GM23338 (cell line): ENCODE measurements around the gene PVALB. TPM values are rescaled to one million over a fixed set of nuclear protein-coding genes. Genes with fewer than 3 reads are reported as not detected.

ENCODE experiments used
- ATAC-seq: fragments of 200-7000 bp; cut with Tn5 transposase; 3 replicates; pipeline ENCODE4 v1.9.1; 2020
- DNase-seq: peaks from one replicate; pipeline ENCODE4 v3.0.0-alpha.2; 2015; ENCODE audit warnings: low spot score
- H2AFZ ChIP-seq: fragments of 200-600 bp; sonication (generic); 2 replicates; pipeline ENCODE4 v1.8.0; 2016; ENCODE audit warnings: antibody characterized with exemption, mild to moderate bottlenecking, moderate library complexity
- H3F3A ChIP-seq: fragments of 200-600 bp; sonication (generic); replicated peaks from 2 replicates; pipeline ENCODE4 v1.8.0; 2017; ENCODE audit warnings: antibody characterized with exemption, mixed run types, low read depth
- H3K27ac ChIP-seq: fragments of 200-600 bp; sonication (generic); 2 replicates; pipeline ENCODE4 v1.6.1; 2016; ENCODE audit warnings: low read depth
- H3K27me3 ChIP-seq: fragments of 200-600 bp; sonication (generic); 2 replicates; pipeline ENCODE4 v1.8.0; 2016; ENCODE audit warnings: mild to moderate bottlenecking, mixed run types, moderate library complexity; ENCODE audit not compliant: insufficient read depth
- H3K36me3 ChIP-seq: fragments of 200-600 bp; sonication (generic); 2 replicates; pipeline ENCODE4 v1.8.0; 2016; ENCODE audit warnings: mild to moderate bottlenecking; ENCODE audit not compliant: insufficient read depth
- H3K4me1 ChIP-seq: fragments of 200-600 bp; sonication (generic); 2 replicates; pipeline ENCODE4 v1.8.0; 2016; ENCODE audit warnings: mild to moderate bottlenecking, moderate library complexity; ENCODE audit not compliant: insufficient read depth
- H3K4me2 ChIP-seq: fragments of 200-600 bp; sonication (generic); 2 replicates; pipeline ENCODE4 v1.7.1; 2017; ENCODE audit warnings: mixed run types
- H3K4me3 ChIP-seq: fragments of 200-600 bp; sonication (generic); 2 replicates; pipeline ENCODE4 v1.6.1; 2016; ENCODE audit warnings: mixed run types
- H3K79me2 ChIP-seq: fragments of 200-600 bp; sonication (generic); replicated peaks from 2 replicates; pipeline ENCODE4 v1.8.0; 2017; ENCODE audit warnings: mild to moderate bottlenecking; ENCODE audit not compliant: insufficient read depth
- H3K9me2 ChIP-seq: fragments of 200-600 bp; sonication (generic); 2 replicates; pipeline ENCODE4 v1.8.0; 2017; ENCODE audit not compliant: insufficient read depth
- H4K20me1 ChIP-seq: fragments of 200-600 bp; sonication (generic); replicated peaks from 2 replicates; pipeline ENCODE4 v1.8.0; 2017; ENCODE audit warnings: mild to moderate bottlenecking; ENCODE audit not compliant: insufficient read depth
- H3K27ac Mint-ChIP-seq: 2 replicates; pipeline ENCODE4 v1.8.0; 2020; ENCODE audit warnings: inconsistent platforms, mild to moderate bottlenecking, moderate library complexity, mixed read lengths
- H3K27me3 Mint-ChIP-seq: 3 replicates; pipeline ENCODE4 v1.8.0; 2022; ENCODE audit warnings: low read depth, mild to moderate bottlenecking, moderate library complexity, mixed read lengths, inconsistent platforms; ENCODE audit not compliant: insufficient read depth, poor library complexity
- H3K36me3 Mint-ChIP-seq: 3 replicates; pipeline ENCODE4 v1.8.0; 2021; ENCODE audit warnings: low read depth, mild to moderate bottlenecking, inconsistent platforms, moderate library complexity, mixed read lengths
- H3K4me1 Mint-ChIP-seq: 3 replicates; pipeline ENCODE4 v1.8.0; 2020; ENCODE audit warnings: mild to moderate bottlenecking, inconsistent platforms, mixed read lengths
- H3K4me3 Mint-ChIP-seq: 3 replicates; pipeline ENCODE4 v1.8.0; 2021; ENCODE audit warnings: moderate library complexity, mild to moderate bottlenecking, inconsistent platforms, mixed read lengths
- H3K9me3 Mint-ChIP-seq: 3 replicates; pipeline ENCODE4 v1.8.0; 2020; ENCODE audit warnings: moderate library complexity, mild to moderate bottlenecking, inconsistent platforms, mixed read lengths
- CTCF ChIP-seq, 2 experiments: fragments of 200-600 bp in 1 of 2; sonication (generic) in 1 of 2; conservative IDR thresholded peaks; 2 replicates each; pipeline versions ENCODE4 v1.5.1 to v1.6.1; 2016 to 2017; ENCODE audit warnings: antibody characterized with exemption in 2 of 2, low read depth in 2 of 2, mild to moderate bottlenecking in 2 of 2, moderate library complexity in 1 of 2
- EZH2 ChIP-seq: fragments of 200-600 bp; sonication (generic); IDR thresholded peaks from one replicate; pipeline ENCODE4 v1.8.0; 2017; ENCODE audit warnings: antibody characterized with exemption, mild to moderate bottlenecking, low read depth; ENCODE audit not compliant: unreplicated experiment
- NANOG ChIP-seq: IDR thresholded peaks from 2 replicates; pipeline ENCODE4 v1.6.1; 2016; ENCODE audit warnings: antibody characterized with exemption, borderline replicate concordance
- STAT1 ChIP-seq: IDR thresholded peaks from one replicate; pipeline ENCODE4 v1.6.1; 2016; ENCODE audit warnings: antibody characterized with exemption; ENCODE audit not compliant: unreplicated experiment
- polyA plus RNA-seq: library from polyadenylated mRNA; unstranded; fragments of >200 nt; fragmentation: Nextera tagmentation; extraction: Ambion mirVana; gene quantifications from 2 replicates; pipeline ENCODE4 v1.2.1, GENCODE V29; 2016
- total RNA-seq: library from RNA; depleted of rRNA; stranded (reverse); fragments of >200 nt; shearing (Covaris generic); gene quantifications from 2 replicates; pipeline ENCODE4 v1.2.3, GENCODE V29; 2014
- TF ChIP-seq, protein P1 (sequence below): fragments of 250-450 bp; sonication (Bioruptor Pico); IDR thresholded peaks from 2 replicates; pipeline ENCODE4 v1.5.0; 2020; ENCODE audit warnings: mild to moderate bottlenecking, moderate library complexity
- TF ChIP-seq, protein P2 (sequence below): IDR thresholded peaks from one replicate; pipeline ENCODE4 v1.6.1; 2018; ENCODE audit warnings: antibody characterized with exemption; ENCODE audit not compliant: unreplicated experiment
- TF ChIP-seq, protein P3 (sequence below): IDR thresholded peaks from 2 replicates; pipeline ENCODE4 v1.6.1; 2016; ENCODE audit warnings: antibody characterized with exemption

The PVALB gene
- total and polyA plus RNA-seq, 2 experiments from 2014 or later, result 7.9 TPM; not detected in 1

DNA sequence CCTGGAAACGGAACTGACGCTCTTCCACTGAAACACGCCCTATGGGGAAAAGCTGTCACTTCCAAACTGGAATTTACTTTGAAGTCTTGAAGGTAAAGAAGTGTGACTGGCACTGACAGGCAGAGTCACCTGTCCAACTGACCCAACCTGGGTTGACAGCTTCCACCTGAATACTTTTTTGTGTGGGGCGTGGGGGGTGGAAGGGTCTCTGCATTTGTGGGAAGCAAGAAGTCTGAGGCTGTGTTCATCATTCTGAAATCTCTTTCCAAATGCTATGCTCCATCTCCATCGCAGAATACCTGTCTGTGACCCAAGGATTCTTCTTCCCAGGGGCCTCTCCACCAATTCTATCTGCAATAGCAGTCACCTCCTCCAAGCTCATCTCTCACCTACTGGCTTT lies 48.7 kb downstream of the PVALB start:
- no peak for ATAC-seq
- H3K4me1 Mint-ChIP-seq, result peaks cover 25% of the 10 kb centered on the region
- Histone ChIP-seq H3K27ac (no peak overlapping the region), H3K79me2 (no peaks in the 10 kb centered on the region), H2AFZ (no peak overlapping the region), H3K4me3 (no peak overlapping the region), H4K20me1 (no peaks in the 10 kb centered on the region; the same call in 1 of the 2 replicates), H3K9me2 (no peaks in the 10 kb centered on the region), H3K27me3 (no peaks in the 10 kb centered on the region), H3K4me1 (no peaks in the 10 kb centered on the region), H3K4me2 (no peak overlapping the region), H3F3A (no peaks in the 10 kb centered on the region), H3K36me3 (no peaks in the 10 kb centered on the region)
- no peak overlapping the region for H3K4me3 Mint-ChIP-seq
- no peak overlapping the region for H3K27ac Mint-ChIP-seq
- no peak for DNase-seq
- peaks cover 11% of the 10 kb centered on the region for H3K27me3 Mint-ChIP-seq
- no peak for TF ChIP-seq EZH2
- no peak for TF ChIP-seq STAT1
- H3K9me3 Mint-ChIP-seq, result no peaks in the 10 kb centered on the region
- peaks cover 18% of the 10 kb centered on the region; the same call in 2 of the 3 replicates for H3K36me3 Mint-ChIP-seq

DNA sequence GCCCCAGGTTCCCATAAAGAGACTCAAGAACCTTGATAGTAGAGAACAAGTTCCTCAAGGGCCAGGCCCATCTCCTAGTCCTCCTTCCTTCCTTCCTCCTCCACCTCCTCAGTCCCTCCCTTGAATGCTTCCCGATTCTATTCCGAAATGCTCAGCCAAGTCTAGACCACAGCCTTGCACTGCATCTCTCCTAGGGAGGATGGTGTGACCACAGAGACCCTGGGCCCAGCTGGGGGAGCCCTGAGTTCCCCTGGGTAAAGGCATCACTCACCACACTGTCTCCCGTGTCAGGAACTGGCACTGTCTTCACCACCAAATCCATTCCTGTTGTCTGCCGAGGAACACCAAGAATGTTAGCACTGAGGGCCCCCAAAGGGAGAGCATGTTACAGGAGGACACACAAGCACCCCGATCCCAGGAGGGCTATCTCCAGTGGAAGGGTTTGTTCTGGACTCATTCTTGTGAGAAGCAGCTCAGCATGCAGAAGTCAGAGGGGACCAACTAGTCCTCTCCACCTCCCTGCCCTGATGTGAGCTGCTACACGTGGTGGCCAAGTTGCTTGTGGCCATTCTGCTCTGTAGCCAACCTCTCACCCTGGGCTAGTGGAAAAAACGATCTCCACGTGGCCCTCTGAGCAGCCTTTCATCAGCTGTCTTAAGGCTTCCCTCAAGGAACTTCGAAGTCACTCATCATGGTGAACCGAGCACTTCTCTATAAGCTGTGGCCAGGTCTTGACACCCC lies 49.6 kb downstream of the PVALB start:
- Histone ChIP-seq H3K79me2 (no peaks in the 10 kb centered on the region), H3F3A (no peaks in the 10 kb centered on the region), H3K27me3 (no peaks in the 10 kb centered on the region), H4K20me1 (no peaks in the 10 kb centered on the region; the same call in 1 of the 2 replicates), H3K4me3 (no peak overlapping the region), H3K4me1 (no peaks in the 10 kb centered on the region), H3K27ac (no peak overlapping the region), H3K9me2 (no peaks in the 10 kb centered on the region), H3K36me3 (no peaks in the 10 kb centered on the region), H3K4me2 (no peak overlapping the region), H2AFZ (no peak overlapping the region)
- Mint-ChIP-seq H3K4me1 (peaks cover 25% of the 10 kb centered on the region), H3K27me3 (peaks cover 12% of the 10 kb centered on the region), H3K27ac (no peak overlapping the region), H3K9me3 (no peaks in the 10 kb centered on the region), H3K36me3 (peaks cover 27% of the 10 kb centered on the region), H3K4me3 (no peak overlapping the region)
- DNase-seq (no peak), ATAC-seq (no peak)
- TF ChIP-seq NANOG (no peak), STAT1 (no peak), CTCF (conservative IDR thresholded peaks at IDR 0.05; ENCODE audit: low read depth in 2 of 2) (no peak)
- TF ChIP-seq, protein P1, sequence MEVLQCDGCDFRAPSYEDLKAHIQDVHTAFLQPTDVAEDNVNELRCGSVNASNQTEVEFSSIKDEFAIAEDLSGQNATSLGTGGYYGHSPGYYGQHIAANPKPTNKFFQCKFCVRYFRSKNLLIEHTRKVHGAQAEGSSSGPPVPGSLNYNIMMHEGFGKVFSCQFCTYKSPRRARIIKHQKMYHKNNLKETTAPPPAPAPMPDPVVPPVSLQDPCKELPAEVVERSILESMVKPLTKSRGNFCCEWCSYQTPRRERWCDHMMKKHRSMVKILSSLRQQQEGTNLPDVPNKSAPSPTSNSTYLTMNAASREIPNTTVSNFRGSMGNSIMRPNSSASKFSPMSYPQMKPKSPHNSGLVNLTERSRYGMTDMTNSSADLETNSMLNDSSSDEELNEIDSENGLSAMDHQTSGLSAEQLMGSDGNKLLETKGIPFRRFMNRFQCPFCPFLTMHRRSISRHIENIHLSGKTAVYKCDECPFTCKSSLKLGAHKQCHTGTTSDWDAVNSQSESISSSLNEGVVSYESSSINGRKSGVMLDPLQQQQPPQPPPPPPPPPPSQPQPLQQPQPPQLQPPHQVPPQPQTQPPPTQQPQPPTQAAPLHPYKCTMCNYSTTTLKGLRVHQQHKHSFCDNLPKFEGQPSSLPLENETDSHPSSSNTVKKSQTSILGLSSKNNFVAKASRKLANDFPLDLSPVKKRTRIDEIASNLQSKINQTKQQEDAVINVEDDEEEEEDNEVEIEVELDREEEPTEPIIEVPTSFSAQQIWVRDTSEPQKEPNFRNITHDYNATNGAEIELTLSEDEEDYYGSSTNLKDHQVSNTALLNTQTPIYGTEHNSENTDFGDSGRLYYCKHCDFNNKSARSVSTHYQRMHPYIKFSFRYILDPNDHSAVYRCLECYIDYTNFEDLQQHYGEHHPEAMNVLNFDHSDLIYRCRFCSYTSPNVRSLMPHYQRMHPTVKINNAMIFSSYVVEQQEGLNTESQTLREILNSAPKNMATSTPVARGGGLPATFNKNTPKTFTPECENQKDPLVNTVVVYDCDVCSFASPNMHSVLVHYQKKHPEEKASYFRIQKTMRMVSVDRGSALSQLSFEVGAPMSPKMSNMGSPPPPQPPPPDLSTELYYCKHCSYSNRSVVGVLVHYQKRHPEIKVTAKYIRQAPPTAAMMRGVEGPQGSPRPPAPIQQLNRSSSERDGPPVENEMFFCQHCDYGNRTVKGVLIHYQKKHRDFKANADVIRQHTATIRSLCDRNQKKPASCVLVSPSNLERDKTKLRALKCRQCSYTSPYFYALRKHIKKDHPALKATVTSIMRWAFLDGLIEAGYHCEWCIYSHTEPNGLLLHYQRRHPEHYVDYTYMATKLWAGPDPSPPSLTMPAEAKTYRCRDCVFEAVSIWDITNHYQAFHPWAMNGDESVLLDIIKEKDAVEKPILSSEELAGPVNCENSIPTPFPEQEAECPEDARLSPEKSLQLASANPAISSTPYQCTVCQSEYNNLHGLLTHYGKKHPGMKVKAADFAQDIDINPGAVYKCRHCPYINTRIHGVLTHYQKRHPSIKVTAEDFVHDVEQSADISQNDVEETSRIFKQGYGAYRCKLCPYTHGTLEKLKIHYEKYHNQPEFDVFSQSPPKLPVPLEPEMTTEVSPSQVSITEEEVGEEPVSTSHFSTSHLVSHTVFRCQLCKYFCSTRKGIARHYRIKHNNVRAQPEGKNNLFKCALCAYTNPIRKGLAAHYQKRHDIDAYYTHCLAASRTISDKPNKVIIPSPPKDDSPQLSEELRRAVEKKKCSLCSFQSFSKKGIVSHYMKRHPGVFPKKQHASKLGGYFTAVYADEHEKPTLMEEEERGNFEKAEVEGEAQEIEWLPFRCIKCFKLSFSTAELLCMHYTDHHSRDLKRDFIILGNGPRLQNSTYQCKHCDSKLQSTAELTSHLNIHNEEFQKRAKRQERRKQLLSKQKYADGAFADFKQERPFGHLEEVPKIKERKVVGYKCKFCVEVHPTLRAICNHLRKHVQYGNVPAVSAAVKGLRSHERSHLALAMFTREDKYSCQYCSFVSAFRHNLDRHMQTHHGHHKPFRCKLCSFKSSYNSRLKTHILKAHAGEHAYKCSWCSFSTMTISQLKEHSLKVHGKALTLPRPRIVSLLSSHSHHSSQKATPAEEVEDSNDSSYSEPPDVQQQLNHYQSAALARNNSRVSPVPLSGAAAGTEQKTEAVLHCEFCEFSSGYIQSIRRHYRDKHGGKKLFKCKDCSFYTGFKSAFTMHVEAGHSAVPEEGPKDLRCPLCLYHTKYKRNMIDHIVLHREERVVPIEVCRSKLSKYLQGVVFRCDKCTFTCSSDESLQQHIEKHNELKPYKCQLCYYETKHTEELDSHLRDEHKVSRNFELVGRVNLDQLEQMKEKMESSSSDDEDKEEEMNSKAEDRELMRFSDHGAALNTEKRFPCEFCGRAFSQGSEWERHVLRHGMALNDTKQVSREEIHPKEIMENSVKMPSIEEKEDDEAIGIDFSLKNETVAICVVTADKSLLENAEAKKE (CRISPR knock-in tag), result no peak
- TF ChIP-seq, protein P2, sequence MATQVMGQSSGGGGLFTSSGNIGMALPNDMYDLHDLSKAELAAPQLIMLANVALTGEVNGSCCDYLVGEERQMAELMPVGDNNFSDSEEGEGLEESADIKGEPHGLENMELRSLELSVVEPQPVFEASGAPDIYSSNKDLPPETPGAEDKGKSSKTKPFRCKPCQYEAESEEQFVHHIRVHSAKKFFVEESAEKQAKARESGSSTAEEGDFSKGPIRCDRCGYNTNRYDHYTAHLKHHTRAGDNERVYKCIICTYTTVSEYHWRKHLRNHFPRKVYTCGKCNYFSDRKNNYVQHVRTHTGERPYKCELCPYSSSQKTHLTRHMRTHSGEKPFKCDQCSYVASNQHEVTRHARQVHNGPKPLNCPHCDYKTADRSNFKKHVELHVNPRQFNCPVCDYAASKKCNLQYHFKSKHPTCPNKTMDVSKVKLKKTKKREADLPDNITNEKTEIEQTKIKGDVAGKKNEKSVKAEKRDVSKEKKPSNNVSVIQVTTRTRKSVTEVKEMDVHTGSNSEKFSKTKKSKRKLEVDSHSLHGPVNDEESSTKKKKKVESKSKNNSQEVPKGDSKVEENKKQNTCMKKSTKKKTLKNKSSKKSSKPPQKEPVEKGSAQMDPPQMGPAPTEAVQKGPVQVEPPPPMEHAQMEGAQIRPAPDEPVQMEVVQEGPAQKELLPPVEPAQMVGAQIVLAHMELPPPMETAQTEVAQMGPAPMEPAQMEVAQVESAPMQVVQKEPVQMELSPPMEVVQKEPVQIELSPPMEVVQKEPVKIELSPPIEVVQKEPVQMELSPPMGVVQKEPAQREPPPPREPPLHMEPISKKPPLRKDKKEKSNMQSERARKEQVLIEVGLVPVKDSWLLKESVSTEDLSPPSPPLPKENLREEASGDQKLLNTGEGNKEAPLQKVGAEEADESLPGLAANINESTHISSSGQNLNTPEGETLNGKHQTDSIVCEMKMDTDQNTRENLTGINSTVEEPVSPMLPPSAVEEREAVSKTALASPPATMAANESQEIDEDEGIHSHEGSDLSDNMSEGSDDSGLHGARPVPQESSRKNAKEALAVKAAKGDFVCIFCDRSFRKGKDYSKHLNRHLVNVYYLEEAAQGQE, result no peak
- TF ChIP-seq, protein P3, sequence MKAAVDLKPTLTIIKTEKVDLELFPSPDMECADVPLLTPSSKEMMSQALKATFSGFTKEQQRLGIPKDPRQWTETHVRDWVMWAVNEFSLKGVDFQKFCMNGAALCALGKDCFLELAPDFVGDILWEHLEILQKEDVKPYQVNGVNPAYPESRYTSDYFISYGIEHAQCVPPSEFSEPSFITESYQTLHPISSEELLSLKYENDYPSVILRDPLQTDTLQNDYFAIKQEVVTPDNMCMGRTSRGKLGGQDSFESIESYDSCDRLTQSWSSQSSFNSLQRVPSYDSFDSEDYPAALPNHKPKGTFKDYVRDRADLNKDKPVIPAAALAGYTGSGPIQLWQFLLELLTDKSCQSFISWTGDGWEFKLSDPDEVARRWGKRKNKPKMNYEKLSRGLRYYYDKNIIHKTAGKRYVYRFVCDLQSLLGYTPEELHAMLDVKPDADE, result no peak
